HG02798 (cell line): ENCODE measurements around the gene ART1.

Source experiments
- ATAC-seq: cut with Tn5 transposase; IDR thresholded peaks from one replicate; pipeline ENCODE4 v1.9.1; 2021; ENCODE audit warnings: mild to moderate bottlenecking; ENCODE audit not compliant: unreplicated experiment, poor library complexity

ART1 gene

GRCh38 chr11:3664032-3664630, 19.2 kb downstream of the ART1 start:
- ATAC-seq: no peak

- ATAC-seq: no peak
Observed at GRCh38 chr11:3665336-3666022, 20.6 kb downstream of the ART1 start.

DNA sequence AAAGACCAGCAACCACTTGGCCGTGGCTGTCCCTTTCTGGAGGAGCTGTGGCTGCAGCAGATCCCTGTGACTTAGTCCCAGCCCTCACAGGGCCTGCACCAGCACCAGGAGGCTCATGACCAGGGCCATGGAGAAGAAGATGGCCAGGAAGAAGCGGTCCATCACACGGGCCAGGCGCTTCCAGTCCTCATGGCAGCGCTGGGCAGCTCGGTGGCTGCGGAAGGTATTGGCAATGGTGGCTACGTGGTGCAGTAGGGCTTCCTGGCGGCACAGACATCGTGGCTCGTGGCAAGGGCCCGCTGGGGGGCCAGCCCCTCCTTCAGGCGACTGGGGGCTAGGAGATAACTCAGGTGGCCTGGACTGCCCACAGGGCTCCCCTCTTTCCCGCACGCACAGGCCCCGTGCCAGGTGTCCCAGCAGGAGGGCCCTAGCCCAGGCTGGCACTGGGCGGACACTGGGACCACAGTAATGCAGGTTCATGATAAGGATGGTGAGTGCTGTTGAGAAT, 21.1 kb downstream of the ART1 start:
- no peak for ATAC-seq

- ATAC-seq: no peak
Observed at GRCh38 chr11:3667149-3668035, 22.5 kb downstream of the ART1 start.

DNA sequence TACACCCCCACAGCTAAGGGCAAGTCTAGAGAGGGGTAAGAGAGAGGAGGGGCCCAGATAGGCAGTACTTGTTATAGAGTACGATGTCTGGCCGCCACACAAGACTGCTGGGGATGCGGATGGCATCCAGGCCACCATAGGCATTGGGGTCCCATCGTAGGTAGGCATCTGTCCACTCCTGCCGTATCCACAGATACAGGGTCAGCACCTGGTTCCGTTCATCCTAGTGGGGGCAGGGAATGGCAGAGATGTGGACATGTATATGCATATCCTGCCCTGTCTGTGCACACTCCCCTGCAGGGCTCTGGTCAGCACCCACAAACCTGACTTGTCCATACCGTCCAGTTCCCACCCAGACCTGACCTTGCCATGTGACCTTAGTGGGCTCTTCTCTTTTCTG, 24.2 kb downstream of the ART1 start:
- no peak for ATAC-seq

DNA sequence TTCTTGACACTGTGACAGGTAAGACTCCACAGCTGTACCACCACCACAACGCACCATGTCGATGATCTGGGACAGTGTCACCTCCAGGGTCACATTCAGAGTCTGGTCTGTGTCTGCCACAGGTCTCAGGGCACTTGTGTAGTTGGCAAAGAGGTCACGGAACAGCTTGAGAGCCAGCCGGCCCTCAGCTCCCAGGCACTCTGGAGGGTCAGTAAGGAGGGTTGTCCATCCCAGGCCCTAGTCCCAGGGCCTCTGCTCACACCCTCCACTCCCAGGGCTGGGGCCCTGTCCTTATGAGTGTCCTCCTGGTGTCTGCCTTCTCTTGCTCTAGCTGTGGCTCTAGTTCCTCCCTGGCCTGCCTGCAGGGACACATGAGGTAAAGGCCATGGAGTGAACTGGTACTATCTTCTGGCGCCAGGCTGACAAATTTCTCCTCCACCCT, 24.8 kb downstream of the ART1 start:
- ATAC-seq: no peak

- ATAC-seq: no peak
Observed at GRCh38 chr11:3671334-3672254, 26.7 kb downstream of the ART1 start, which contains the start of gene CHRNA10. Gene CHRNA10 (minus strand): TSS chr11:3671384. CDS start chr11:3671312, 72 bp downstream.

DNA sequence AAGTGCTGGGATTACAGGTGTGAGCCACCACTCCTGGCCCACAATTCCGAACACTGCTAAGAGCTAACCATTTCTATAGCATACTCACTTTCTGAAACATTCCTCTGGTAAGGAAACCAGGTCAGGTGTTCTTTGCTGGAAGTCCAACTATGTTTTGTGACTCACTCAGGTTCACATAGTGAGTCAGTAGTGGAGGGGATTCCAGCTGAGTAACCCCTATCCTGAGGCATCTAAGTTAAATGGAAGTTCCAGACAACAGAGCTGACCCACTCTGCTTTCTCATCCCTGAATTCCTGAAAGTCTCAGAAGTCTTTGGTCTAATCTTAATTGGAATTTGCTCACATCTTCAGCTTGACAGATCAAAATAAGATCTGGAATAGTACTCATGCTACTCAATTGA, 29.3 kb downstream of the ART1 start:
- ATAC-seq: no peak

- no peak for ATAC-seq
Observed at GRCh38 chr11:3675971-3676370, 31.0 kb downstream of the ART1 start.

DNA sequence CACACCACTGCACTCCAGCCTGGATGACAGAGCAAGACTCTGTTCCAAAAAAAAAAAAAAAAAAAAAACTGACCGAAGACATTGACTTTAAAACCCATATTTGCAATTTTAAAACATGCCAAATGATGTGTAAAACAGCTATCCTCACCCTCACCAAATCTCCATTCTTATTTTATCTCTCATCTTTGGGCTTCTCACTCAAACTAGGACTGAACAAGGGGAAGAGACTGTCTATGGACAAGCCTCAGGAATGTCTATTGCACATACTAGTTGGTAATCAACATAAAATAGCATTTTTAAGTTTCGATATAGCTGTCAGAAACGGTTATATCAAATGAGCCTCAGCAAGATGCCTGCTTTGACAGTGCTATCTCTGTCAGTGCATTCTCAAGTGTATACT, 34.1 kb downstream of the ART1 start:
- ATAC-seq: no peak

DNA sequence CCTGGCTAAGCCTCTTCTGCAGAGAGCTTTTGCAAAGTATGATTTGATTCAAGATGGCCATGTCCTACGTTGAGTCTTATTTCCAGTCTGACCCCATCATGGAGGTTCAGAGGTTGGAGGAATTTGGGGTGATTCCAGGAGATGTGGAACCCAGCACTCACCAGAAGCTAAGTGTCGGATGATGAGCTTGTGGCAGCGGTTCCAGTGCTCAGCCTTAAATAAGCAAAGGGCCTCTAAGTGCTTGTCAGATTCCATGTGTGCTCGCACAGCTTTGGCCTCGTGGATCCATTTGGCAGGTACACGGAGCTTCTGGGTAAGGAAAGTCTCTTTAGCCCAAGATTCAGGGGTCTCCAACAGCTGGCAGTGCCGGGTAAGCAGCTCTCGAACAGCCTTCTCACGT, 38.1 kb downstream of the ART1 start:
- no peak for ATAC-seq

DNA sequence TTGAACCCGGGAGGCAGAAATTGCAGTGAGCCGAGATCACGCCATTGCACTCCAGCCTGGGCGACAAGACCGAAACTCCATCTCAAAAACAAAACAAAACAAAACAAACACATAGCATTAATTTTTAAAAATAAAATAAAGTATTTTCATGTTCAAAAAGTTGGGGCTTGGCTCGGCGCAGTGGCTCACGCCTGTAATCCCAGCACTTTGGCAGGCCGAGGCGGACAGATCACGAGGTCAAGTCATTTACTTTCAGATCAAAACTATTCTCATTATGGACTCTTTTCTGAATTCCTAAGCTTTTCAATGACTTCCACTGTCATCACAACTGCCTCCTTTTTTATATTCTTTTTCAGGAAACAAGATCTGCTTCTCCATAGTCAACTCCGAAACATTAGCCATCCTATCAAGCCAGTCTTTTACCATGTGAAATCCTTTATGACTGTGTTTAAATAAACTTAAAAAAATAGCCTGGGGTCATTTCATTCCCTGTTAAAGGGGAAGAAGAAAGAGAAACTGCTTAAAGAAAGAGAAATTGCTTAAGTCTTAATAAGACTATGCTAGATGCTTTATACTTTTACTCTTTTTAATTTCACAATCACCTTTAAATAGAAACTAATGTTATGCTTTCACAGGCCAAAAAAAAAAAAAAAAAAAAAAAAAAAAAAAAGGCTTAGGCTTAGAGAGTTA, 39.3 kb downstream of the ART1 start:
- ATAC-seq: no peak

DNA sequence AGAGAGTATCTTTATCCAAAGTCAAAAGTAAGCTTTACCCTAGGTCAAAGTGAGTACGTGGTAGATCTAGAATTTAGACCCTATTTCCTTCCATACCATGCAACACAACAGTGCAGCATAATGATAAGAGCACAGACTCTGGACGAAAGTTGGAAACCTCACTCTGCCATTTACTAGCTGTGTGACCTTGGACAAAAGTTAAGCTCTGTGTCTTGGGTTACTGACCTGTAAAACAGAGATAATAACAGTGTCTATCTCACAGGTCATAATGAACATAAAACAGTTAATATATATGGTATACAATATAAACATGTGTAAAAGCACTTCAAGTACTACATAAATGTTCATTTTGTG, 39.9 kb downstream of the ART1 start:
- ATAC-seq: no peak

GRCh38 chr11:3685923-3686322, 41.0 kb downstream of the ART1 start:
- no peak for ATAC-seq

GRCh38 chr11:3686751-3687150, 41.8 kb downstream of the ART1 start:
- ATAC-seq: no peak

DNA sequence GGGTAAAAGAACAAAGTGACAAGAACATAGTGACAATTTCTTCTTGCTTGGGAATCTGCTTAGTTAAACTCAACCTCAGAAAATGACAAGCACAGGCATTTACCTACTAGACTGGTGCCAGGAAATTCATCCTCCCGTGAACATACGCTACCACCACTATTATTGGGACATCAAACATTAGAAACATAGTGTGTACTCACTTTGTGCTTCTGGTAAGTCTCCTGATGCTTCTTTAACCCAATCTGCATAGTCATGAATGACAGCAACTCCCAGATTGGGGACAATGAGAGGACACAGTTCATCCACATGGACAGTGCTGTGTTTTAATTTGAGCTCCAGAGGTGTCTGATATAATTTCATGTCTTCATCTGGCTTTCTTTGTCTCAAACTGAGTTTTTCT, 55.5 kb downstream of the ART1 start:
- ATAC-seq: no peak

DNA sequence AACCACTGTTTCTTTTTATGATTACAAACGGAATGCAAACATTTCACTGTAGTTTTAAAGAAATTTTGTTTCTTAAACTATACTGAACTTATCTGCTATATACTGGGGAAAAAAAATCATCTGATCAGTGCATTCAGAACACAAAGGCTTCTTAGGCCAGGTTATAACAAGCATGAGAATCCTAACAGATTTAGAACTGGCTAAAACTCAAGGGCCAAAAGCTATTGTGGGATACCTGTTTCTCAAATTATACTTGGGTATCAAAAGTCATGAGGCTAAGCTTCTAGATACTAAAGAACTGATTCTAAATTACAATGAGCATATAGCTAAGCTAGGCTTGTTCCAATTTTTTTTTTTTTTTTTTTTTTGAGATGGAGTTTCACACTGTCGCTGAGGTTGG, 56.0 kb downstream of the ART1 start:
- no peak for ATAC-seq

DNA sequence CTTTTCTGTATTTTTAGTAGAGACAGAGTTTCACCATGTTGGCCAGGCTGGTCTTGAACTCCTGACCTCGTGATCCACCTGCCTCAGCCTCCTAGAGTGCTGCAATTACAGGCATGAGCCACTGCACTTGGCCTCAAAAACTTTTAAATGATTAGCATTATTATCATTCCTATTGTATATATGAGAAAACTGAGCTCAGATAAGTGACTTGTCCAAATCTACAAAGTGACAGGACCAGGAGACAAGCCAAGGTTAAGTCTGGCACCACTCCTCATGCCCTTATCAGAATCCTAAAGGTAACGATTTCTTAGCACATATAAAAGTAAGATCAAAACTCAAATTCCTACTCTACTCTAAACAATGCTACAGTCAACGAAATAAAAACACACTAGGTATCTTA, 58.5 kb downstream of the ART1 start:
- ATAC-seq: no peak

DNA sequence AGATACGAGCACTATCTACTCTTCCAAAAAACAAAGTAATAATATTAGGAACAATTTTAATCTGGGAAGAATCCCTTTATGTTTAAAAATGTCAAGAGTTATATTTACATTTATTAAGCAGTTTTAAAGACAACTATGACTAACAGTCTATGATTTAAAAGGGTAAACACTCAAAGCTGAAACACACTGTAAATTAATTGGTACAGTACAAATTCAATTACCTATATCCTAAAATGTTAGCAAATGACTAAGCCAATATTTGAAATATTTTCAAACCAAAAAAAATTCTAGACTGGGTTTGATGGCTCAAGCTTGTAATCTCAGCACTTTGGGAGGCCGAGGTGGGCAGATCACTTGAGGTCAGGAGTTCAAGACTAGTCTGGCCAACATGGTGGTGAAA, 62.2 kb downstream of the ART1 start:
- no peak for ATAC-seq

- ATAC-seq: no peak
Observed at GRCh38 chr11:3709977-3710376, 65.0 kb downstream of the ART1 start.
